H9 (cell line): ENCODE data around the gene LIN9. TPM values are rescaled to one million over a fixed set of nuclear protein-coding genes. Genes with fewer than 3 reads are reported as not detected.
"Not testable (repeated sequence)": the region's sequence is repeated elsewhere in the genome, so short reads cannot be mapped to it uniquely, and the experiment has no call there.

Experiments used
- DNase-seq: peaks from one replicate; pipeline ENCODE4 v3.0.0-alpha.2; 2017
- H2AFZ ChIP-seq: one replicate; pipeline ENCODE4 v1.6.1; 2013; ENCODE audit warnings: mild to moderate bottlenecking, low read length, control low read depth, moderate library complexity
- H2AK5ac ChIP-seq: 2 replicates; pipeline ENCODE4 v1.6.1; 2013; ENCODE audit warnings: low read length, control low read depth, mixed read lengths; ENCODE audit not compliant: insufficient read length
- H2BK120ac ChIP-seq: one replicate; pipeline ENCODE4 v1.6.1; 2013; ENCODE audit warnings: low read depth, mild to moderate bottlenecking, low read length, control low read depth, inconsistent platforms; ENCODE audit not compliant: poor library complexity, severe bottlenecking
- H2BK12ac ChIP-seq: 2 replicates; pipeline ENCODE4 v1.6.1; 2013; ENCODE audit warnings: low read length, control low read depth, mixed read lengths, low read depth; ENCODE audit not compliant: insufficient read length
- H2BK15ac ChIP-seq: 2 replicates; pipeline ENCODE4 v1.6.1; 2013; ENCODE audit warnings: low read depth, low read length, control low read depth
- H2BK20ac ChIP-seq: one replicate; pipeline ENCODE4 v1.6.1; 2013; ENCODE audit warnings: low read depth, mild to moderate bottlenecking, low read length, control low read depth, inconsistent platforms; ENCODE audit not compliant: poor library complexity, severe bottlenecking
- H2BK5ac ChIP-seq: 2 replicates; pipeline ENCODE4 v1.6.1; 2013; ENCODE audit warnings: low read length, control low read depth, mixed read lengths; ENCODE audit not compliant: insufficient read length
- H3K14ac ChIP-seq: 2 replicates; pipeline ENCODE4 v1.6.1; 2013; ENCODE audit warnings: low read length, control low read depth; ENCODE audit not compliant: insufficient read depth
- H3K18ac ChIP-seq: 2 replicates; pipeline ENCODE4 v1.6.1; 2013; ENCODE audit warnings: low read depth, mild to moderate bottlenecking, mixed read lengths, low read length, control low read depth; ENCODE audit not compliant: insufficient read length
- H3K23ac ChIP-seq: 2 replicates; pipeline ENCODE4 v1.6.1; 2013; ENCODE audit warnings: low read length, control low read depth, mixed read lengths, low read depth; ENCODE audit not compliant: insufficient read length
- H3K23me2 ChIP-seq: 2 replicates; pipeline ENCODE4 v1.6.1; 2013; ENCODE audit warnings: low read depth, mild to moderate bottlenecking, mixed read lengths, low read length, control low read depth; ENCODE audit not compliant: insufficient read length, poor library complexity, severe bottlenecking
- H3K27ac ChIP-seq: 2 replicates; pipeline ENCODE4 v1.5.1; 2013; ENCODE audit warnings: low read length, control low read depth, mixed read lengths, low read depth; ENCODE audit not compliant: insufficient read length
- H3K27me3 ChIP-seq: 2 replicates; pipeline ENCODE4 v1.6.1; 2013; ENCODE audit warnings: low read length, control low read depth, inconsistent platforms; ENCODE audit not compliant: insufficient read depth
- H3K4ac ChIP-seq: 2 replicates; pipeline ENCODE4 v1.6.1; 2013; ENCODE audit warnings: low read depth, mild to moderate bottlenecking, control low read depth, inconsistent platforms, low read length, moderate library complexity
- H3K4me1 ChIP-seq: 2 replicates; pipeline ENCODE4 v1.6.1; 2013; ENCODE audit warnings: low read length, control low read depth, inconsistent platforms; ENCODE audit not compliant: insufficient read depth
- H3K4me2 ChIP-seq: 2 replicates; pipeline ENCODE4 v1.6.1; 2013; ENCODE audit warnings: low read length, control low read depth, mixed read lengths; ENCODE audit not compliant: insufficient read length, insufficient read depth
- H3K56ac ChIP-seq: 2 replicates; pipeline ENCODE4 v1.6.1; 2013; ENCODE audit warnings: low read depth, mild to moderate bottlenecking, mixed read lengths, low read length, control low read depth; ENCODE audit not compliant: insufficient read length
- H3K79me1 ChIP-seq: 2 replicates; pipeline ENCODE4 v1.6.1; 2013; ENCODE audit warnings: low read depth, mild to moderate bottlenecking, moderate library complexity, low read length, control low read depth, inconsistent platforms; ENCODE audit not compliant: insufficient read depth, poor library complexity, severe bottlenecking
- H3K79me2 ChIP-seq: 2 replicates; pipeline ENCODE4 v1.6.1; 2013; ENCODE audit warnings: low read length, control low read depth, inconsistent platforms; ENCODE audit not compliant: insufficient read depth
- H3K9ac ChIP-seq: 2 replicates; pipeline ENCODE4 v1.6.1; 2013; ENCODE audit warnings: low read length, control low read depth, mixed read lengths; ENCODE audit not compliant: insufficient read length; ENCODE audit errors: extremely low read depth
- H3K9me3 ChIP-seq: one replicate; pipeline ENCODE4 v1.6.1; 2013; ENCODE audit warnings: low read depth, low read length, inconsistent platforms; ENCODE audit not compliant: control insufficient read depth
- H3T11ph ChIP-seq: one replicate; pipeline ENCODE4 v1.6.1; 2013; ENCODE audit warnings: mild to moderate bottlenecking, low read length, control low read depth, inconsistent platforms
- H4K20me1 ChIP-seq: one replicate; pipeline ENCODE4 v1.6.1; 2013; ENCODE audit not compliant: control insufficient read depth, insufficient read length, insufficient read depth
- H4K5ac ChIP-seq: 2 replicates; pipeline ENCODE4 v1.6.1; 2013; ENCODE audit warnings: low read depth, mild to moderate bottlenecking, mixed read lengths, low read length, control low read depth; ENCODE audit not compliant: insufficient read length
- H4K8ac ChIP-seq: replicated peaks from 2 replicates; pipeline ENCODE4 v1.6.1; 2013; ENCODE audit warnings: low read length, control low read depth, mixed read lengths, low read depth; ENCODE audit not compliant: insufficient read length
- H4K91ac ChIP-seq: 2 replicates; pipeline ENCODE4 v1.6.1; 2013; ENCODE audit warnings: low read depth, mild to moderate bottlenecking, moderate library complexity, mixed read lengths, low read length, control low read depth; ENCODE audit not compliant: insufficient read length
- H3K27ac Mint-ChIP-seq, 3 experiments: 2 replicates in 2 of 3; 3 replicates in 1 of 3; pipeline ENCODE4 v1.8.0; 2020 to 2021; ENCODE audit warnings: mixed read lengths in 3 of 3, mild to moderate bottlenecking in 1 of 3, moderate library complexity in 1 of 3
- H3K27me3 Mint-ChIP-seq: 2 replicates; pipeline ENCODE4 v1.8.0; 2021; ENCODE audit warnings: low read depth, mild to moderate bottlenecking, moderate library complexity, mixed read lengths
- H3K36me3 Mint-ChIP-seq, 3 experiments: 2 replicates in 2 of 3; 3 replicates in 1 of 3; pipeline ENCODE4 v1.8.0; 2020 to 2021; ENCODE audit warnings: low read depth in 3 of 3, mixed read lengths in 3 of 3; ENCODE audit not compliant: insufficient read depth in 1 of 3
- H3K4me1 Mint-ChIP-seq, 2 experiments: 2 replicates each; pipeline ENCODE4 v1.8.0; 2020; ENCODE audit warnings: mixed read lengths in 2 of 2
- H3K4me3 Mint-ChIP-seq, 2 experiments: 2 replicates in 1 of 2; 3 replicates in 1 of 2; pipeline ENCODE4 v1.8.0; 2020 to 2021; ENCODE audit warnings: mild to moderate bottlenecking in 2 of 2, mixed read lengths in 2 of 2, moderate library complexity in 1 of 2
- H3K9me3 Mint-ChIP-seq, 2 experiments: 2 replicates in 1 of 2; 3 replicates in 1 of 2; pipeline ENCODE4 v1.8.0; 2020; ENCODE audit warnings: mild to moderate bottlenecking in 2 of 2, mixed read lengths in 2 of 2, moderate library complexity in 1 of 2
- CTCF ChIP-seq: fragments of 200-600 bp; sonication (generic); conservative IDR thresholded peaks from 3 replicates; pipeline ENCODE4 v1.8.0; 2021; ENCODE audit warnings: antibody characterized with exemption, mild to moderate bottlenecking
- WGBS: extraction: QIAGEN DNeasy Blood & Tissue Kit; methylation state at CpG from one replicate; pipeline ENCODE4 v1.1.7; 2013; ENCODE audit warnings: missing lambda C conversion rate, low lambda C conversion rate, mixed read lengths; ENCODE audit not compliant: insufficient read length; ENCODE audit errors: extremely low coverage; 5-methylcytosine and 5-hydroxymethylcytosine counted together
- total RNA-seq: library from RNA; stranded (reverse); gene quantifications from 2 replicates; pipeline ENCODE4 v1.2.1, GENCODE V29; 2021

The LIN9 gene
- total RNA-seq, 1 experiment from 2014 or later, result 9.5 TPM

GRCh38 chr1:226253933-226254332, 55.0 kb downstream of the LIN9 start:
- no peak for TF ChIP-seq CTCF
- peak overlapping the region in 1 of 3 experiments; percentile 48; a peak in 1 of 7 replicates for H3K27ac Mint-ChIP-seq
- Histone ChIP-seq H4K8ac (no peak overlapping the region), H4K91ac (no peak overlapping the region), H3K14ac (no peak overlapping the region), H3K23ac (no peak overlapping the region), H2BK15ac (no peak overlapping the region), H2BK12ac (no peak overlapping the region), H2BK120ac (no peak overlapping the region), H3K4me1 (no peaks in the 10 kb centered on the region), H3T11ph (no peak overlapping the region), H3K79me1 (no peaks in the 10 kb centered on the region), H3K79me2 (no peaks in the 10 kb centered on the region), H2BK20ac (no peak overlapping the region), H2AK5ac (no peak overlapping the region), H3K9ac (no peak overlapping the region), H3K56ac (no peak overlapping the region), H3K4me2 (no peak overlapping the region), H4K5ac (no peak overlapping the region), H3K4ac (no peak overlapping the region), H3K18ac (no peak overlapping the region), H3K27me3 (no peaks in the 10 kb centered on the region), H2BK5ac (no peak overlapping the region), H2AFZ (no peak overlapping the region), H3K9me3 (no peaks in the 10 kb centered on the region), H3K27ac (no peak overlapping the region), H3K23me2 (no peaks in the 10 kb centered on the region), H4K20me1 (no peaks in the 10 kb centered on the region)
- H3K9me3 Mint-ChIP-seq, result no peaks in the 10 kb centered on the region
- WGBS, result no CpG with 5 or more reads among the region's 4 CpGs
- H3K36me3 Mint-ChIP-seq, result peaks cover 0 to 20% (median 15%) of the 10 kb centered on the region in 3 experiments; a peak in 6 of 7 replicates
- H3K4me3 Mint-ChIP-seq, result no peak overlapping the region
- H3K4me1 Mint-ChIP-seq, result no peaks in the 10 kb centered on the region
- DNase-seq, result no peak
- H3K27me3 Mint-ChIP-seq, result no peaks in the 10 kb centered on the region

- H3K27ac ChIP-seq, H3K27ac Mint-ChIP-seq, DNase-seq, H2BK12ac ChIP-seq, H3T11ph ChIP-seq, H3K4me3 Mint-ChIP-seq, H4K91ac ChIP-seq, H2BK15ac ChIP-seq, H4K5ac ChIP-seq, H3K4me2 ChIP-seq, H3K79me1 ChIP-seq, H4K8ac ChIP-seq, H3K18ac ChIP-seq, H3K4me1 Mint-ChIP-seq, H3K9me3 ChIP-seq, H3K14ac ChIP-seq, H3K56ac ChIP-seq, H3K4me1 ChIP-seq, H3K27me3 ChIP-seq, H3K27me3 Mint-ChIP-seq, H2BK120ac ChIP-seq, H3K23me2 ChIP-seq, H2BK20ac ChIP-seq, H3K9ac ChIP-seq, H3K23ac ChIP-seq, H4K20me1 ChIP-seq, H2BK5ac ChIP-seq, H3K4ac ChIP-seq, H2AFZ ChIP-seq, H2AK5ac ChIP-seq, H3K79me2 ChIP-seq, H3K9me3 Mint-ChIP-seq: not testable (repeated sequence)
- WGBS, result no CpG with 5 or more reads among the region's 7 CpGs
- H3K36me3 Mint-ChIP-seq, result peaks cover 0 to 22% (median 22%) of the 10 kb centered on the region in 3 experiments; a peak in 6 of 7 replicates
These were observed 56.1 kb downstream of the LIN9 start for GRCh38 chr1:226252841-226253240.
